Osteoblast (primary cell): ENCODE data around the gene USH2A. TPM values are rescaled to one million over a fixed set of nuclear protein-coding genes. Genes with fewer than 3 reads are reported as not detected.
A peak's percentile ranks its signal among the peaks of the same experiment; 100 is the strongest.

ENCODE experiments used
- DNase-seq: peaks from one replicate; pipeline ENCODE4 v3.0.0; 2011; ENCODE audit warnings: low spot score, mixed read lengths; ENCODE audit not compliant: insufficient read length; ENCODE audit errors: missing footprints
- H2AFZ ChIP-seq: 2 replicates; pipeline ENCODE4 v1.6.0; 2011; ENCODE audit warnings: mild to moderate bottlenecking, low read length
- H3K27ac ChIP-seq: 2 replicates; pipeline ENCODE4 v1.5.1; 2011; ENCODE audit warnings: mild to moderate bottlenecking, low read depth, low read length, moderate library complexity
- H3K27me3 ChIP-seq: 2 replicates; pipeline ENCODE4 v1.6.0; 2012; ENCODE audit warnings: mild to moderate bottlenecking, control low read depth, inconsistent platforms, low read length, moderate library complexity; ENCODE audit not compliant: insufficient read depth
- H3K36me3 ChIP-seq: 2 replicates; pipeline ENCODE4 v1.5.1; 2011; ENCODE audit warnings: mild to moderate bottlenecking, low read length, control low read depth, moderate library complexity; ENCODE audit not compliant: insufficient read depth
- H3K4me1 ChIP-seq: 2 replicates; pipeline ENCODE4 v1.5.1; 2011; ENCODE audit warnings: mild to moderate bottlenecking, low read length, control low read depth, moderate library complexity; ENCODE audit not compliant: insufficient read depth
- H3K4me2 ChIP-seq: 2 replicates; pipeline ENCODE4 v1.6.0; 2011; ENCODE audit warnings: mild to moderate bottlenecking, low read length; ENCODE audit not compliant: insufficient read depth
- H3K4me3 ChIP-seq: fragments of 200-600 bp; sonication (generic); 3 replicates; pipeline ENCODE4 v1.5.1; 2012; ENCODE audit warnings: mild to moderate bottlenecking, low read length, inconsistent platforms; ENCODE audit not compliant: insufficient read depth
- H3K79me2 ChIP-seq: 2 replicates; pipeline ENCODE4 v1.6.0; 2012; ENCODE audit warnings: mild to moderate bottlenecking, low read length, control low read depth, inconsistent platforms; ENCODE audit not compliant: insufficient read depth
- H3K9me3 ChIP-seq: 2 replicates; pipeline ENCODE4 v1.5.1; 2011; ENCODE audit warnings: low read depth, low read length, control low read depth
- H4K20me1 ChIP-seq: 2 replicates; pipeline ENCODE4 v1.6.0; 2012; ENCODE audit warnings: mild to moderate bottlenecking, low read length, control low read depth; ENCODE audit not compliant: insufficient read depth
- CTCF ChIP-seq: IDR thresholded peaks from 2 replicates; pipeline ENCODE4 v1.5.1; 2011; ENCODE audit warnings: mild to moderate bottlenecking, low read depth, low read length, moderate library complexity; ENCODE audit errors: extremely low read depth
- total RNA-seq: library from RNA; depleted of rRNA; stranded (reverse); fragments of >200 nt; gene quantifications from 2 replicates; pipeline ENCODE4 v1.2.3, GENCODE V29; 2012

The USH2A gene
- total RNA-seq, 1 donor = under 0.01 TPM

- Histone ChIP-seq H3K9me3 (no peaks in the 10 kb centered on the region), H3K27ac (no peak overlapping the region), H2AFZ (no peak overlapping the region), H3K27me3 (no peaks in the 10 kb centered on the region), H3K79me2 (no peaks in the 10 kb centered on the region), H4K20me1 (no peaks in the 10 kb centered on the region), H3K4me3 (no peak overlapping the region), H3K4me1 (peaks cover 12% of the 10 kb centered on the region), H3K36me3 (no peaks in the 10 kb centered on the region), H3K4me2 (no peak overlapping the region)
- no peak for DNase-seq
- TF ChIP-seq CTCF = no peak
Observed at GRCh38 chr1:216457356-216457755, 34.1 kb upstream of the USH2A start.

- peaks cover 9% of the 10 kb centered on the region for H3K4me1 ChIP-seq
- H3K36me3 ChIP-seq = no peaks in the 10 kb centered on the region
- TF ChIP-seq CTCF = no peak
- no peaks in the 10 kb centered on the region for H3K79me2 ChIP-seq
- no peaks in the 10 kb centered on the region for H3K9me3 ChIP-seq
- peak; percentile 86 for DNase-seq
- no peak overlapping the region for H2AFZ ChIP-seq
- no peaks in the 10 kb centered on the region for H3K27me3 ChIP-seq
- H3K4me3 ChIP-seq = no peak overlapping the region
- H3K4me2 ChIP-seq = no peak overlapping the region
- no peaks in the 10 kb centered on the region for H4K20me1 ChIP-seq
- no peak overlapping the region for H3K27ac ChIP-seq
Observed at GRCh38 chr1:216456682-216457081, 33.4 kb upstream of the USH2A start.

GRCh38 chr1:216453777-216454176, 30.5 kb upstream of the USH2A start:
- no peak for DNase-seq
- no peaks in the 10 kb centered on the region for H4K20me1 ChIP-seq

GRCh38 chr1:216450227-216450626, 27.0 kb upstream of the USH2A start:
- no peak for DNase-seq
- no peak for TF ChIP-seq CTCF
- Histone ChIP-seq H2AFZ (no peak overlapping the region), H4K20me1 (no peaks in the 10 kb centered on the region), H3K4me3 (no peak overlapping the region), H3K79me2 (no peaks in the 10 kb centered on the region), H3K9me3 (peaks cover 3% of the 10 kb centered on the region), H3K4me2 (no peak overlapping the region), H3K36me3 (no peaks in the 10 kb centered on the region), H3K4me1 (no peaks in the 10 kb centered on the region), H3K27ac (no peak overlapping the region), H3K27me3 (no peaks in the 10 kb centered on the region)

More at GRCh38 chr1:216453777-216454176, 30.5 kb upstream of the USH2A start:
- Histone ChIP-seq H3K9me3 (peaks cover 3% of the 10 kb centered on the region), H3K36me3 (no peaks in the 10 kb centered on the region), H3K27me3 (no peaks in the 10 kb centered on the region), H3K79me2 (no peaks in the 10 kb centered on the region), H3K4me1 (peaks cover 4% of the 10 kb centered on the region), H3K27ac (no peak overlapping the region), H3K4me2 (no peak overlapping the region), H3K4me3 (no peak overlapping the region), H2AFZ (no peak overlapping the region)
- no peak for TF ChIP-seq CTCF
